Ectodermal cell (in vitro differentiated cells): ENCODE measurements around the gene ZNF444.
"Not testable (repeated sequence)": the region's sequence is repeated elsewhere in the genome, so short reads cannot be mapped to it uniquely, and the experiment has no call there.

ENCODE experiments used
- H3K27ac ChIP-seq: 2 replicates; pipeline ENCODE4 v1.7.0; 2013; ENCODE audit warnings: mild to moderate bottlenecking, low read depth, low read length; ENCODE audit not compliant: insufficient read depth, poor library complexity, severe bottlenecking
- H3K27me3 ChIP-seq: 2 replicates; pipeline ENCODE4 v1.7.0; 2013; ENCODE audit warnings: mild to moderate bottlenecking, low read length; ENCODE audit not compliant: insufficient read depth, control insufficient read depth, poor library complexity, severe bottlenecking
- H3K36me3 ChIP-seq: one replicate; pipeline ENCODE4 v1.7.0; 2013; ENCODE audit warnings: low read length; ENCODE audit not compliant: control insufficient read depth, insufficient read depth
- H3K4me1 ChIP-seq: one replicate; pipeline ENCODE4 v1.7.0; 2013; ENCODE audit warnings: low read length; ENCODE audit not compliant: control insufficient read depth, insufficient read depth
- H3K4me3 ChIP-seq: 2 replicates; pipeline ENCODE4 v1.7.0; 2013; ENCODE audit warnings: low read depth, low read length, control low read depth; ENCODE audit not compliant: insufficient read depth
- H3K9me3 ChIP-seq: 2 replicates; pipeline ENCODE4 v1.7.0; 2013; ENCODE audit warnings: mild to moderate bottlenecking, low read length, moderate library complexity; ENCODE audit not compliant: control insufficient read depth
- WGBS, 2 experiments: methylation state at CpG; one replicate each; pipeline ENCODE4 v1.1.7; 2013; ENCODE audit warnings: missing lambda C conversion rate in 2 of 2; 5-methylcytosine and 5-hydroxymethylcytosine counted together

Gene ZNF444

GRCh38 chr19:56146904-56147303 is 5.8 kb downstream of the ZNF444 start:
- Histone ChIP-seq H3K27me3 (no peaks in the 10 kb centered on the region), H3K4me3 (no peak overlapping the region), H3K27ac (no peak overlapping the region), H3K9me3 (no peaks in the 10 kb centered on the region), H3K4me1 (no peaks in the 10 kb centered on the region), H3K36me3 (peaks cover 17% of the 10 kb centered on the region)
- WGBS, 2 experiments = 95 to 97% methylated on average over 31 of the region's 31 CpGs

DNA sequence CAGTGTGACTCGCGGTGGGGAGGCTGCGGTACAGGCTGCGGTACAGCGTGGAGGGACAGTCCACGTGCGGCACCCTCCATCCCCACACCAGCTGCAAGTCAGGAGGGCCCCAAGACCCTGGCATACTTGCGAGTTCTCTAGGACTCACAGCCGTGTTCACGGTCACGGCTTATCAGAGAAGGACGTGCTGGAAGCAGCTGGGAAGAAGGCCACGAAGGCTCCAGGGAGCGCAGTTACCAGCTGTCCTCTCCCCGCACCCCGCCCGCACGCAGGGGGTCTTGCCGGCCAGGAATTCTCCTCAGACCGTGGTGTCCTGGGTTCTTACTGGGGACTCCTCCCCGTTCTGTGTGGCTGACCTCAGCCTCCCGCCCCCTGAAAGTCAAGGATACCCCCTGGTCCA is 6.2 kb downstream of the ZNF444 start:
- 95% methylated on average over 22 of the region's 22 CpGs for WGBS, 2 experiments
- Histone ChIP-seq H3K4me3 (no peak overlapping the region), H3K27me3 (no peaks in the 10 kb centered on the region), H3K36me3 (peaks cover 17% of the 10 kb centered on the region), H3K9me3 (no peaks in the 10 kb centered on the region), H3K4me1 (no peaks in the 10 kb centered on the region), H3K27ac (no peak overlapping the region)

GRCh38 chr19:56148096-56148495 is 7.0 kb downstream of the ZNF444 start:
- Histone ChIP-seq H3K27me3 (no peaks in the 10 kb centered on the region), H3K36me3 (peaks cover 17% of the 10 kb centered on the region), H3K4me3 (no peak overlapping the region), H3K27ac (no peak overlapping the region), H3K4me1 (peaks cover 5% of the 10 kb centered on the region), H3K9me3 (no peaks in the 10 kb centered on the region)
- WGBS, 2 experiments = 97% methylated on average over 15 of the region's 15 CpGs

GRCh38 chr19:56148955-56149655 is 8.0 kb downstream of the ZNF444 start:
- not testable (repeated sequence) for H3K9me3 ChIP-seq, H3K27me3 ChIP-seq, H3K4me3 ChIP-seq, H3K27ac ChIP-seq
- H3K4me1 ChIP-seq = peaks cover 15% of the 10 kb centered on the region
- peaks cover 17% of the 10 kb centered on the region for H3K36me3 ChIP-seq
- WGBS, 2 experiments = 92 to 94% methylated on average over 12 of the region's 12 CpGs

- Histone ChIP-seq H3K9me3 (no peaks in the 10 kb centered on the region), H3K4me3 (no peak overlapping the region), H3K27me3 (no peaks in the 10 kb centered on the region), H3K4me1 (peaks cover 15% of the 10 kb centered on the region), H3K36me3 (peaks cover 17% of the 10 kb centered on the region), H3K27ac (no peak overlapping the region)
- WGBS, 2 experiments = 91 to 92% methylated on average over 5 of the region's 5 CpGs
Measured at GRCh38 chr19:56149656-56150038, 8.6 kb downstream of the ZNF444 start.

DNA sequence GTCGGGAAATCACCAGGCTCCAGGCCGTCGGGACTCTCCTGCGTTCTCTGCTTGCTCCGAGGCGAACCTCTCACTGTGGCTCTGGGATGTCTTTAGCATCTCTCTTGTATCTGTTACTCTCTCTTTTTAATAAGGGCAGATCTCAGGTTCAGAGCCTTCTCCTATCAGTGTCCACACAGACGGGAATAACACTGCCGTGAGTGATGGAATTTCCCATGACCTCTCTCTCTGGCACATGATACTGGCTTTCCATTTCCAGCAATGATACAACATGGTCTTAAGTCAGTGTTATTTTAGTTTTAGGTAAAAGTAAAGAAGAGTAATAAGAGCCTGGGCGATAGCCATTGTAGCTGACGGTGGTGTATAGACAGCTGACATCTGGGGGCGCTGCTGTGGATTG is 9.3 kb downstream of the ZNF444 start:
- WGBS, 2 experiments = 95 to 96% methylated on average over 10 of the region's 11 CpGs
- Histone ChIP-seq H3K27me3 (no peaks in the 10 kb centered on the region), H3K4me3 (no peak overlapping the region), H3K9me3 (no peaks in the 10 kb centered on the region), H3K4me1 (peaks cover 15% of the 10 kb centered on the region), H3K36me3 (peaks cover 23% of the 10 kb centered on the region), H3K27ac (no peak overlapping the region)

DNA sequence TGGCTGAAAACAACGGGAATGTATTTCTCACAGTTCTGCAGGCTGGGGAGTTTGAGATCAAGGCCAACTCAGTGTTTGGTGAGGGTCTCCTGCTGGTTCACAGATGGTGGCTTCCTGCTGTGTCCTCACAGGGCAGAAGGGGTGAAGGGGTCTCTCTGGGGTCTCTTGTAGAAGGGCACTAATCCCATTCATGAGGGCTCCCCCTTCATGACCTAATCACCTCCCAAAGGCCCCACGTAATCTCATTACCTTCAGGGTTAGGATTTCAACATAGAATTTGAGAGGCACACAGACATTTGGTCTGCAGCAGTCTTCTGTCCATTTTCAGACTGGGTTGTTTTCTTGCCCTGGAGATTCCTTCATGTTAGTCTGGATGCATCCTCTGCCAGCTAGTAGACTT is 11.6 kb downstream of the ZNF444 start:
- Histone ChIP-seq H3K4me3 (no peak overlapping the region), H3K27ac (no peak overlapping the region), H3K27me3 (no peaks in the 10 kb centered on the region), H3K36me3 (peaks cover 23% of the 10 kb centered on the region), H3K9me3 (no peaks in the 10 kb centered on the region), H3K4me1 (peaks cover 15% of the 10 kb centered on the region)
- WGBS, 2 experiments = 73 to 76% methylated on average over 2 of the region's 2 CpGs

- 15 to 17% methylated on average over 6 of the region's 6 CpGs for WGBS, 2 experiments
- no peak overlapping the region for H3K27ac ChIP-seq
- H3K4me1 ChIP-seq = peaks cover 15% of the 10 kb centered on the region
Measured at GRCh38 chr19:56153507-56153906, 12.4 kb downstream of the ZNF444 start.

DNA sequence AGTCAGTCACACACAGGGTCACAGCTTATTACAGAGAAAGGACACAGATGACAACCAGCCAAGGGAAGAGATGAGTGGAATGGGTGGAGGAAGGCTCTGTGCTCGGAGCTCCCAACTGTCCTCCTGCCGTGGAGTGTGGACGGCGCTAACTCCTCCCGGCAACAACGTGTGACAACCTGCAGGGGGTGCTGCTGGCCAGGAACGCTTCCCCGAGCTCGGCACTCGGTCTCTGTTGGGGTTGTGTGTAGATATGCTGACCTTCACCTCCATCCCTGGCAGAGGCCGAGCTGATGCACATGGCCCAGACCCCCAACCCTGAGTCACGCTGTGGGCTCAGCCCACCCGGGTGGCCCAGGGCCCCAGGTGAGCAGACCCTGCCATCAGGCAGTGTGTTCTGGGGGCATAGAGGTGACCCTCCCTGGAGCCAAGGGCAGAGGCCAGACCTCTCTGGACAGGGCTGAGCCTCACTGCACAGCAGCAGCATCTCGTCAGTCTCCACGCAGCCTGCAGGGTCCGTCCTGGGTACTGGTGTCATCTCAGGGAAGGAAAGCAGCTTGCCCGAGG is 14.1 kb downstream of the ZNF444 start:
- H3K27me3 ChIP-seq = no peaks in the 10 kb centered on the region

More at GRCh38 chr19:56153507-56153906, 12.4 kb downstream of the ZNF444 start:
- Histone ChIP-seq H3K27me3 (no peaks in the 10 kb centered on the region), H3K4me3 (no peak overlapping the region), H3K9me3 (no peaks in the 10 kb centered on the region), H3K36me3 (peaks cover 14% of the 10 kb centered on the region)

DNA sequence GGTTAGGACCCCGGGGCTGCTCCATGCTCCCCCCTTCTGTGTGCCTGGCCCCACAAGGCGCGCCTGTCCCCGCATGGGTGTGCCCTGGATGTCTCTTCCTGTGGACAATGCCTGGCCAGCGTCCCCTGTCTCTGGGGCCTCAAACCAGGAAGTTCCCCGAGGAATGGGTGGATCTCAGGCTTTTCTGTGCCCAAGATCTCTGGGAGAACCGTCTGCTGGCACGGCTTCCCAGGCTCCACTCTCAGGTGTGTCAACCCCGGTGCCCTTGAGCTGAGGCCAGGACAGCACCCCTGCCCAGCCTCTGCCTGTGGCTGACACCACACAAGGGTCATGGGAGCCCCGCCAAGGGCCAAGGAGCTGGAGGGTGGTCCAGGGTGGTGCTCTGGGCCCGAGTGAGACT is 15.7 kb downstream of the ZNF444 start:
- 95 to 96% methylated on average over 11 of the region's 11 CpGs for WGBS, 2 experiments

More for the DNA sequence above, 14.1 kb downstream of the ZNF444 start:
- peaks cover 12% of the 10 kb centered on the region for H3K36me3 ChIP-seq
- H3K9me3 ChIP-seq = no peaks in the 10 kb centered on the region
- H3K4me1 ChIP-seq = peaks cover 15% of the 10 kb centered on the region
- H3K4me3 ChIP-seq = no peak overlapping the region
- no peak overlapping the region for H3K27ac ChIP-seq
- 81 to 83% methylated on average over 17 of the region's 17 CpGs for WGBS, 2 experiments

More for the DNA sequence above, 15.7 kb downstream of the ZNF444 start:
- Histone ChIP-seq H3K27ac (no peak overlapping the region), H3K4me1 (peaks cover 15% of the 10 kb centered on the region), H3K4me3 (no peak overlapping the region), H3K36me3 (peaks cover 12% of the 10 kb centered on the region), H3K9me3 (no peaks in the 10 kb centered on the region), H3K27me3 (no peaks in the 10 kb centered on the region)
